ENCODE results near the gene PRKAR2A. TPM values are rescaled to one million over a fixed set of nuclear protein-coding genes. Genes with fewer than 3 reads are reported as not detected.

PRKAR2A gene
- total and polyA plus RNA-seq, 10 of the 15 experiments (the other 5 are each of a cell fraction or from before 2014, with no cell fraction given): 9.8 to 46.2 (median 13.2) TPM

DNA sequence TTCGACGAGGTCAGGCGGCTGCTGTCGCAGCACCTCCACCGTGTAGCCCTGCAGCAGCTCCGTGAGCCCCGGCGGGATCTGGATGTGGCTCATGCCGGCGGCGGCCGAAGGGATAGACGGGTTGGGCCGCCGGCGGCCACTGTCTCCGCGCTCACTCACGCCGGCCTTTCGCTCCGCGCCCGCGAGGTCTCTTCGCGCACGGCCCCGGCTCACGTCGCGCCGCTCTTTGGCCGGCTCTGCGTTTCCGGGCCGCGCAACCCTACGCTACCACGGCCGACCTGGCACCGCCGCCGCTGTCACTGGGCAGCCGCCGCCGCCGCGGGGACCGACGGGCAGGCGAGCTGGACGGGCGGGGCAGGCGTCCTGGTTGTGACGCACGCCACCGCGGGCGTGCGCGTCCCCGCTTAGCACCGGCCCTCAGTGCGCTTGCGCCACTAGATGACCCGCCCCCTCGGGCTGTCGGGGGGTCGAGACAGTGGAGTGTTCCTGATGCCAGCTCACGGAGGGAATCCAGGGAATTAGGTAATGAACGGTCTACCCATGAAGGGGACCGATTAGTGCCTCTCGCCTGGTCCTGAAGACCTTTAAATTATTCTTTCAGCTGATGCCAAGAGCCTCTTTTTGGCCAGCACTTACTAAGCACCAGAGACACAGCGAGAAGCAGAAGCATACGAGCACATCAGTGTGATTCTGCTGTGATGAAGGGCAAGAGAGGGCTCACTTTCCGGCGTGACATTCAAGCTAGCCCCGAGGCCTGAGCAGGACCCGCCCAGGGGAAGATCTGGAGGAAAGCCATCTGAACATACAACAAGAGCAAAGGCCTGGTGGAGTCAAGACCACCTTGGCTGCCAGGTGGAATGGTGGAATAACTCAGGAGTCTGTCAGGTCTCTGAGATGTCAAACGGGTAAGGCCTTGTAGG, at the start of gene PRKAR2A (continued):
- TF ChIP-seq BCL11A (IDR thresholded peaks at IDR 0.05; ENCODE audit: low read depth, low read length) (no peak), KDM1A (IDR thresholded peaks at IDR 0.05; ENCODE audit: borderline replicate concordance) (no peak), YY1 (IDR thresholded peaks at IDR 0.05; ENCODE audit: low read depth, low read length) (0 out of 2 replicates have a peak, but pooled peaks have one; percentile 20), TAF1 (IDR thresholded peaks at IDR 0.05; ENCODE audit: borderline replicate concordance, low read depth, low read length) (0 out of 2 replicates have a peak, but pooled peaks have one; percentile 36), POLR2AphosphoS5 (IDR thresholded peaks at IDR 0.05; ENCODE audit: low read length) (peak; percentile 58; the same call in 1 of the 2 replicates), SMARCA5 (IDR thresholded peaks at IDR 0.05) (0 out of 2 replicates have a peak, but pooled peaks have one; percentile 43), STAT3 (IDR thresholded peaks at IDR 0.05; ENCODE audit: low read depth, low read length) (no peak), EP300 (IDR thresholded peaks at IDR 0.05; ENCODE audit: borderline replicate concordance in 1 of 2, control insufficient read depth in 1 of 2, low read depth in 2 of 2, low read length in 2 of 2) (no peak), POU2F2 (IDR thresholded peaks at IDR 0.05; ENCODE audit: borderline replicate concordance, low read depth, low read length) (no peak), MXI1 (IDR thresholded peaks at IDR 0.05; ENCODE audit: low read depth, low read length) (peak; percentile 76), POLR2A (IDR thresholded peaks at IDR 0.05; ENCODE audit: low read depth, low read length) (peak; percentile 81), GATAD2B (conservative IDR thresholded peaks at IDR 0.05; ENCODE audit: low read depth) (peak; percentile 94), FOXM1 (IDR thresholded peaks at IDR 0.05; ENCODE audit: low read depth, low read length) (no peak), IKZF1 (conservative IDR thresholded peaks at IDR 0.05) (peak; percentile 98), NRF1 (conservative IDR thresholded peaks at IDR 0.05; ENCODE audit: low read depth, low read length) (peak; percentile 77), DPF2 (IDR thresholded peaks at IDR 0.05) (peak; percentile 79), NR2C1 (IDR thresholded peaks at IDR 0.05) (peak; percentile 30; the same call in 1 of the 2 replicates), HDGF (IDR thresholded peaks at IDR 0.05) (0 out of 2 replicates have a peak, but pooled peaks have one; percentile 32), RB1 (IDR thresholded peaks at IDR 0.05; ENCODE audit: borderline replicate concordance) (peak; percentile 77; the same call in 1 of the 2 replicates), ZNF217 (IDR thresholded peaks at IDR 0.05) (peak; percentile 61; the same call in 1 of the 2 replicates), LARP7 (IDR thresholded peaks at IDR 0.05) (peak; percentile 88; the same call in 1 of the 2 replicates), TCF7 (IDR thresholded peaks at IDR 0.05; ENCODE audit: borderline replicate concordance) (no peak), BHLHE40 (IDR thresholded peaks at IDR 0.05; ENCODE audit: borderline replicate concordance in 1 of 2, low read depth in 2 of 2, low read length in 1 of 2) (peak in 1 of 2 experiments; percentile 86; a peak in 2 of 4 replicates), MYB (IDR thresholded peaks at IDR 0.05; ENCODE audit: borderline replicate concordance, low read depth, low read length) (no peak)
- TF ChIP-seq, protein P1, sequence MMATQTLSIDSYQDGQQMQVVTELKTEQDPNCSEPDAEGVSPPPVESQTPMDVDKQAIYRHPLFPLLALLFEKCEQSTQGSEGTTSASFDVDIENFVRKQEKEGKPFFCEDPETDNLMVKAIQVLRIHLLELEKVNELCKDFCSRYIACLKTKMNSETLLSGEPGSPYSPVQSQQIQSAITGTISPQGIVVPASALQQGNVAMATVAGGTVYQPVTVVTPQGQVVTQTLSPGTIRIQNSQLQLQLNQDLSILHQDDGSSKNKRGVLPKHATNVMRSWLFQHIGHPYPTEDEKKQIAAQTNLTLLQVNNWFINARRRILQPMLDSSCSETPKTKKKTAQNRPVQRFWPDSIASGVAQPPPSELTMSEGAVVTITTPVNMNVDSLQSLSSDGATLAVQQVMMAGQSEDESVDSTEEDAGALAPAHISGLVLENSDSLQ (IDR thresholded peaks at IDR 0.05): 0 out of 2 replicates have a peak, but pooled peaks have one; percentile 21
- TF ChIP-seq, protein P2, sequence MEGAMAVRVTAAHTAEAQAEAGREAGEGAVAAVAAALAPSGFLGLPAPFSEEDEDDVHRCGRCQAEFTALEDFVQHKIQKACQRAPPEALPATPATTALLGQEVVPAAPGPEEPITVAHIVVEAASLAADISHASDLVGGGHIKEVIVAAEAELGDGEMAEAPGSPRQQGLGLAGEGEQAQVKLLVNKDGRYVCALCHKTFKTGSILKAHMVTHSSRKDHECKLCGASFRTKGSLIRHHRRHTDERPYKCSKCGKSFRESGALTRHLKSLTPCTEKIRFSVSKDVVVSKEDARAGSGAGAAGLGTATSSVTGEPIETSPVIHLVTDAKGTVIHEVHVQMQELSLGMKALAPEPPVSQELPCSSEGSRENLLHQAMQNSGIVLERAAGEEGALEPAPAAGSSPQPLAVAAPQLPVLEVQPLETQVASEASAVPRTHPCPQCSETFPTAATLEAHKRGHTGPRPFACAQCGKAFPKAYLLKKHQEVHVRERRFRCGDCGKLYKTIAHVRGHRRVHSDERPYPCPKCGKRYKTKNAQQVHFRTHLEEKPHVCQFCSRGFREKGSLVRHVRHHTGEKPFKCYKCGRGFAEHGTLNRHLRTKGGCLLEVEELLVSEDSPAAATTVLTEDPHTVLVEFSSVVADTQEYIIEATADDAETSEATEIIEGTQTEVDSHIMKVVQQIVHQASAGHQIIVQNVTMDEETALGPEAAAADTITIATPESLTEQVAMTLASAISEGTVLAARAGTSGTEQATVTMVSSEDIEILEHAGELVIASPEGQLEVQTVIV (IDR thresholded peaks at IDR 0.05; ENCODE audit: borderline replicate concordance, partially characterized antibody): no peak
- TF ChIP-seq, protein P3, sequence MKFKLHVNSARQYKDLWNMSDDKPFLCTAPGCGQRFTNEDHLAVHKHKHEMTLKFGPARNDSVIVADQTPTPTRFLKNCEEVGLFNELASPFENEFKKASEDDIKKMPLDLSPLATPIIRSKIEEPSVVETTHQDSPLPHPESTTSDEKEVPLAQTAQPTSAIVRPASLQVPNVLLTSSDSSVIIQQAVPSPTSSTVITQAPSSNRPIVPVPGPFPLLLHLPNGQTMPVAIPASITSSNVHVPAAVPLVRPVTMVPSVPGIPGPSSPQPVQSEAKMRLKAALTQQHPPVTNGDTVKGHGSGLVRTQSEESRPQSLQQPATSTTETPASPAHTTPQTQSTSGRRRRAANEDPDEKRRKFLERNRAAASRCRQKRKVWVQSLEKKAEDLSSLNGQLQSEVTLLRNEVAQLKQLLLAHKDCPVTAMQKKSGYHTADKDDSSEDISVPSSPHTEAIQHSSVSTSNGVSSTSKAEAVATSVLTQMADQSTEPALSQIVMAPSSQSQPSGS (IDR thresholded peaks at IDR 0.05; ENCODE audit: low read length): no peak
